Measurements from ENCODE around the gene SCRG1.

- TF ChIP-seq POLR2A (IDR thresholded peaks at IDR 0.05; ENCODE audit: low read length) (no peak), GATA1 (IDR thresholded peaks at IDR 0.05; ENCODE audit: low read depth, low read length) (no peak)
Measured at GRCh38 chr4:173380987-173381386, 17.9 kb downstream of the SCRG1 start.

Data from erythroblast (primary cell).